NCI-H1048 (cell line): Measurements from ENCODE around the gene CEP85L.
"Not testable (repeated sequence)": the region's sequence is repeated elsewhere in the genome, so short reads cannot be mapped to it uniquely, and the experiment has no call there.

Experiments used
- DNase-seq: peaks from one replicate; lab custom pipeline; 2025; lab: John Stamatoyannopoulos, UW

Gene CEP85L

GRCh38 chr6:118500130-118501015, 151.0 kb downstream of the CEP85L start:
- DNase-seq = no peak

DNA sequence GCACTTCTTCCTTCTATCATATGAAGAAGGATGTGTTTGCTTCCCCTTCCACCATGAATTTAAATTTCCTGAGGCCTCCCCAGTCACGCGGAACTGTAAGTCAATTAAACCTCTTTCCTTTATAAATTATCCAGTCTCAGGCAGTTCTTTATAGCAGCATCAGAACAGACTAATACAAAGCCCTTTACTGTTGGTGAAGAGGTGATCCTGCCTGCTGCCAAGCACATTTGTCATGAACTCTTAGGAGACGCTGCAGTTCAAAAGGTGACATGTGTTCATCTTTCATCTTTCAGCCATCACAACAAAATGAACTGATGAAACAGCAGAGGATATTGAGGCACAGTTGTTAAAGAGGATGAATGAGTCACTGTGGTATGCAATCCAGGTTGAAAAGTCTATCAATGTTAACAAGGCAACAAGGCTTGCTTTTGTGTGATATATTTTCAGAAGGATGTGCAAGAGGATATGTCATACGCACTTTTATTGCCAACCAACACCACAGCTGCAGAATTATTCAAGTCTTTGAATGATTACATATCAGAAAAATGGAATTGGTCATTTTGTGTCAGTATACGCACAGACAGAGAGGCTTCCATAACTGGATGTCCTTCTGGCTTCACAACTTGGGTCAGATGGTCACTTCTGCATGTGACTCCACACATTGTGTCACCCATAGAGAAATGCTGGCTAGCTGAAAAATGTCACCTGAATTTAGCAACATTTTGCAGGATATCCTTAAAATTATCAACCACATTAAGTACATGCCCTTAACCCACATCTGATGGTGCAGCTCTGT, 155.7 kb downstream of the CEP85L start:
- DNase-seq = no peak

DNA sequence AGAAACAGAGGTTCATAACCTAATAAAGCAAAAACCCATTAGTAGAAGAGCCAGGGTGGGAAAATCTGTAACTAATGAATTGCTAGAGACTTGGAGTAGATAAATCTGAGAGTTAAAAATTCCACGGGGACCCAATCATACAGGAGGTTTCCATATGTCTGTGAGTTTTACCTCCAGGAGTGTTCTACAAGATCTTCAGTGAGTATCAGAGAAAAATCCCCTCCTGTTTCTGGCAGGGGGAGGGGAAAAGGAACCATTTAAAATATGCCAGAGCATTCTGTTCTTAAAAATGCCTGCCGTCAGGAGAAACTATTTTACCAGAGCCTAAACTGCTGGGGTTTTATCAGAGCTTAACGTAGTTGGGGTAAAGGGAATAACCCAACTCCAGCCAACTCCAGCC, 157.3 kb downstream of the CEP85L start:
- DNase-seq = no peak

DNA sequence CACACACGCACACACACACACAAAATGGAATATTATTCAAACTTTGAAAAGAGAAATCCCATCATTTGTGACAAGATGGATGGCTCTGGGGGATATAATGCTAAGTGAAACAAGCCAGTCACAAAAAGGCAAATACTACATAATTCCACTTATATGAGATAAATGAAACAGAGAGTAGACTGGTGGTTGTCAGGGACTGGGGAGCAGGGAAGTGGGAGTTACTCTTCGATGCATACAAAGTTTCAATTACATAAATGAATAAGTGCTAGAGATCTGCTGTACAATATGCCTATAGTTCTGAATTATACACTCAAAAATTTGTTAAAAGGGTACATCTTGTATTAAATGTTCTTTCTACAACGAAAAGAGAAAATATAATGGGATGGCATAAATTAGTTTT, 161.4 kb downstream of the CEP85L start:
- no peak for DNase-seq

GRCh38 chr6:118488631-118489030, 162.8 kb downstream of the CEP85L start:
- DNase-seq = no peak

- DNase-seq = no peak
Measured at GRCh38 chr6:118485601-118486550, 165.5 kb downstream of the CEP85L start.

DNA sequence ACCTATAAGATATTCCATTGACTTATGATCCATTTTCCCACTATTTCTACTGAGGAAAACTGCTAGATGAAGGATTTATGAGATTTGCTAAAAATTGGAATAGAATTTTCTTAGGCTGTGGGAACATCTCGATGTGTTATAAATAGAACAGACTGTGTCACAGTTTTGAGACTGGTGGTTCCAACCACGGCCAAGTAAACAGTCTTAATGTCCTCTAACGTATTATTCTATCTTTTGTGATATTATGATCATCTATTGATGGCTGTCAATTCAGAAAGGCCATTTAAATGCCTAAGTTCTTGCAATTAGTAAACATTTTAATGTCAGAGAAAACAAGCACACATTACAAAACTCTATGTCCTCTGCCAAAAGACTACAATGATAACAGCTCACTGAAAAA, 174.8 kb downstream of the CEP85L start:
- DNase-seq = no peak

- DNase-seq = no peak
Measured at GRCh38 chr6:118473266-118473665, 178.1 kb downstream of the CEP85L start.

DNA sequence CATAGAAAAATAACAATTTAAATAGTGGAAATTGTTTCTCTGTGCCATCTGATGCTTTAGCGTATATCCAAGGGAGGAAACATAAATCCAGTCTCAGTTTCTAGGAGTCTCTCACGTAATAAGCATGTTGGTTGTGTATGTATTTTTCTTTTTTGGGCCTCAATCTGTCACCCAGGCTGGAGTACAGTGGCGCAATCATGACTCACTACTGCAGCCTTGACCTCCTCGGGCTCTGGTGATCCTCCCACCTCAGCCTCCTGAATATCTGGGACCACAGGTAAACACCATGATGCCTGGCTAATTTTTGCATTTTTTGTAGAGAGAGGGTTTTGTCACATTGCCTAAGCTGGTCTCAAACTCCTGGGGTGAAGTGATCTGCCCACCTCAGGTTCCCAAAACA, 181.9 kb downstream of the CEP85L start:
- no peak for DNase-seq

GRCh38 chr6:118468682-118469465, 182.5 kb downstream of the CEP85L start:
- no peak for DNase-seq

DNA sequence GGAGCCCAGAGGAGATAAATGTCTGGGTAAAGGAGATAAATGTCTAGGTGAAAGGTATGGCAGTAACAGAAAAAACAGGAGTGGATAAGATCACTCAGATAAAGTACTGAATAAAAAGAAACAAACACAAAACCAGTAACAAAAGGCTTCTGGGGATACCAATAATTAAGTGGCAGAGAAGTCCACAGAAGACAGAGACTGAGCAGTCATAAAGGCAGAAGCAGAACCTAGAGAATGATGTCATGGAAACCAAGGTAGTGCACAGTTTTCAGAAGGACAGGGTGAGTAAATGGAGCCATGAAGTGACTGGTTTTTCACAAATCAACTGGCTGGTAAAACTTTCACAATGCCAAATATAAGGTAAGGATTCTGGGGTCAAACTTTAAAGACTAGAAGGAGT, 184.2 kb downstream of the CEP85L start:
- DNase-seq = no peak

- no peak for DNase-seq
Measured at GRCh38 chr6:118464620-118465019, 186.8 kb downstream of the CEP85L start.

- DNase-seq = no peak
Measured at GRCh38 chr6:118460958-118461470, 190.4 kb downstream of the CEP85L start.

- DNase-seq = no peak
Measured at GRCh38 chr6:118456982-118457381, 194.4 kb downstream of the CEP85L start.

DNA sequence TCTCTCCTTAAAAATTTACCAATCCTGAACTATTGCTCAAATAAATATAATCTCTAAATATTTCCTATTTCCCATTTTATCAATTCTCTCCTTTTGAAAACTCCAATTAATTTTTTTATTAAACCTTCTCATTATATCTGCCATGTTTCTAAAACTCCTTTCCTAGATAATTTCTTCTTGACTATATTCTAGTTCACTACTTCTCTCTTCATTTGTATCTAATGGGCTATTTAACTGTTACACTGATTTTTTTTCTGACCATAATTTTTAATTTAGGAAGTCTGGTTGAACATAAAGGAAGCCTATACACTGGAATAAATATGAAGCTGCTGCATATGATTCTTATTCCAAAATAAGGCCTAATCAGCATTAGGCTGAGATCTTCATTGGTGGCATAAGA, 199.6 kb downstream of the CEP85L start:
- no peak for DNase-seq

DNA sequence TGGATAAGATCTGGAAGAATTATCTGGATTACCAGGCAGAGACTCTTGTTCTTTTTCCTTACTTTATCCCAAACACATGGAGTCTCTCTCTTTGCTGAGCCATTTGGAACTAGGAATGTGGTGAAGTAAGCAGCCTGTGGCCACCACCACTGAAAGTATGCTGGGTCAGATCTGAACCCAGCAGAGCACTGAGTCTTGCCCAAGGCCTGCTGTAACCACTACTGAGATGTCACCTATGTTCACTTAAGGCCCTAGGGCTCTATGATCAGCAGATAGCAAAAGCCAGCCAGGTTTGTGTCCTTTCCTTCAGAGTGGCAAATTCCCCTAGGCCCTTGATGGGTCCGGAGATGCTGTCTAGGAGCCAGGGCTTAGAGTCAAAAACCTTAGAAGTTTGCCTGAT, 206.6 kb downstream of the CEP85L start:
- DNase-seq = no peak

DNA sequence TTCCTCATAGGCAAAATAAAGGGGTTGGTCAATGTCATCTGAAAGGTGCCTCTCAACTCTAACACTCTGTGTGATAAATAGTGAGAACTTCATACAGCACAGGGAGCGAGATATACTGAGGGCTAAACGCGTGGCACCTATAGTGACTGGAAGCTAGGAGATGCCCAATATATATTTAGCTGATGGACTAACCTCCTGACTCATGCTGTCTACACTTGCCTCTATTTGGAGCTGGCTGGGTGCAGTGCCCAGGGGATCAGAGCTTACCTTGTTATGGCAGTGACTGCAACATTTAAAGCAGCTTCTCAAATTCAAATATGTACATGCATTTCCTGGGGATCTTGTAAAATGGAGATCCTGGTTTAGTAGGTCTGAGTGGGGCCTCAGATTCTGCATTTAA, 214.9 kb downstream of the CEP85L start:
- no peak for DNase-seq

DNA sequence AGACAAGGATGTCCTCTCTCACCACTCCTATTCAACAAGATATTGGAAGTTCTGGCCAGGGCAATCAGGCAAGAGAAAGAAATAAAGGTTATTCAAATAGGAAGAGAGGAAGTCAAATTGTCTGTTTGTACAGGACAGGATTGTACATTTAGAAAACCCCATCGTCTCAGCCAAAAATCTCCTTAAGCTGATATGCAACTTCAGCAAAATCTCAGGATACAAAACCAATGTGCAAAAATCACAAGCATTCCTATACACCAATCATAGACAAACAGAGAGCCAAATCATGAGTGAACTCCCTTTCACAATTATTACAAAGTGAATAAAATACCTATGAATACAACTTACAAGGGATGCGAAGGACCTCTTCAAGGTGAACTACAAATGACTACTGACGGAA, 217.2 kb downstream of the CEP85L start:
- DNase-seq = not testable (repeated sequence)

DNA sequence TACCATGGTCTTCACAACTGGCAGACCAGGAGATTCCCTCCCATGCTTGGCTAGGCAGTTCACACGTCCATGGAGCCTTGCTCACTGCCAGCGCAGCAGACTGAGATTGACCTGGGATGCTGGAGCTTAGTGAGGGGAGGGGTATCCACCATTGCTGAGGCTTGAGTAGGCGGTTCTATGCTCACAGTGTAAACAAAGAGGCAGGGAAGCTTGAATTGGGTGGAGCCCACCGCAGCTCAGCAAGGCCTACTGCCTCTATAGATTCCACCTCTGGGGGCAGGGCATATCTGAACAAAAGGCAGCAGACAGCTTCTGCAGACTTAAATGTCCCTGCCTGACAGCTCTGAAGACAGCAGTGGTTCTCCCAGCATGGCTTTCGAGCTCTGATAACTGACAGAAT, 230.1 kb downstream of the CEP85L start:
- not testable (repeated sequence) for DNase-seq

DNA sequence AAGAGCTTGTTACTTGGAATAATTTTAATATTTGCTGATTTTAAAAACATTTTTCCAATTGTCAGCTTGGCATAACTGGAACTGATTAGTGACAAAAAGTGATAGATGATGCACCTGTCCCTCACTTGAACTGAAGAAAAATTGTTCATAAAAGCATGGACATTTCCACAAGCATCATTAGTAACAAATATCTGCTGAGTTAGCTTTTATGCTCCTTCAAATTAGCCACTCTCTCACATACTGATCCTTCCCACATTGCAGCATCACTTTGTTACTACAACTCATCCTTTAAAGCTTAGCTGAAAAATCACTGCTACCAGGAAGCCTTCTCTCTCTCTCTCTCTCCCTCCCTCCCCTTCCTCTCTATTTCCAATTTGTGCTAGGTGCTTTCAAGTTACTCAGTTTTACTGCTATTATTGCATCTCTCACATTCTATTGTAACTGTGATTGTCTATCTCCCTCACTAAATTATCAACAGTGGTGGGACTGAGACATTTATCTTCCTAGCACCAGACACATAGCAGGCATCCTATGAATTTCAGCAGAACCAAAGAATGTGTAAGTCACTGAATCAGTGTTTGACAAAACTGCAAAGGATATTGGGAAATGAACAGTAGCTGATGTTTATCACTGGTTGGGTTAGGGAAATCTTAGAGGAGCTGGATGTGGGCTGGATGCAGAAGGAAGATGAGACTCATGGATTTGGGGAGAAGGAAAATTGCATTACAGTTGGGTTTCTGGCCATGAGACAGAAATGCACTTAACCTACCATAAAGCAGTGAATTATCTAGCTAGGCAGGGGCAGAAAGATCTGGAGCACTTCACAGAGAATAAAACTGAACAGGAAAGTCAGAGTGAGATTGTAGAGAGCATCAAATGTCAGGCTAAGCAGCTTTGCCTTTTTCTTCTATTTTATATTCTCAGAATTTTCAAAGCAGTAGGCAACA, 231.7 kb downstream of the CEP85L start:
- DNase-seq = no peak
